ENCODE measurements around the gene PIK3R3. TPM values are rescaled to one million over a fixed set of nuclear protein-coding genes. Genes with fewer than 3 reads are reported as not detected.

Gene PIK3R3
- total RNA-seq, 1 donor from 2014 or later = 41.3 TPM

- Mint-ChIP-seq H3K4me1 (peaks cover 6% of the 10 kb centered on the region), H3K36me3 (peaks cover 5% of the 10 kb centered on the region), H3K27ac (peak overlapping the region; percentile 10), H3K4me3 (no peak overlapping the region), H3K9me3 (no peaks in the 10 kb centered on the region), H3K27me3 (ENCODE audit: low read depth) (no peaks in the 10 kb centered on the region)
- DNase-seq (ENCODE audit: low spot score in 2 of 2, unreplicated experiment in 2 of 2) = no peak
- TF ChIP-seq CTCF (IDR thresholded peaks at IDR 0.05; ENCODE audit: unreplicated experiment) = no peak
Observed at GRCh38 chr1:46114925-46115603, 17.4 kb downstream of the PIK3R3 start.

GRCh38 chr1:46113948-46114347, 18.5 kb downstream of the PIK3R3 start:
- Mint-ChIP-seq H3K4me1 (peaks cover 8% of the 10 kb centered on the region), H3K9me3 (no peaks in the 10 kb centered on the region), H3K36me3 (peaks cover 5% of the 10 kb centered on the region), H3K27me3 (ENCODE audit: low read depth) (no peaks in the 10 kb centered on the region), H3K27ac (no peak overlapping the region), H3K4me3 (no peak overlapping the region)
- no peak for TF ChIP-seq CTCF (IDR thresholded peaks at IDR 0.05; ENCODE audit: unreplicated experiment)
- DNase-seq (ENCODE audit: low spot score in 2 of 2, unreplicated experiment in 2 of 2) = no peak

GRCh38 chr1:46112108-46112507, 20.3 kb downstream of the PIK3R3 start:
- H3K27me3 Mint-ChIP-seq (ENCODE audit: low read depth) = no peaks in the 10 kb centered on the region
- DNase-seq (ENCODE audit: low spot score in 2 of 2, unreplicated experiment in 2 of 2) = no peak
- H3K27ac Mint-ChIP-seq = no peak overlapping the region
- H3K9me3 Mint-ChIP-seq = no peaks in the 10 kb centered on the region
- peaks cover 8% of the 10 kb centered on the region for H3K4me1 Mint-ChIP-seq
- TF ChIP-seq CTCF (IDR thresholded peaks at IDR 0.05; ENCODE audit: unreplicated experiment) = no peak
- H3K36me3 Mint-ChIP-seq = peaks cover 5% of the 10 kb centered on the region
- H3K4me3 Mint-ChIP-seq = no peak overlapping the region

GRCh38 chr1:46110521-46110920, 21.9 kb downstream of the PIK3R3 start:
- Mint-ChIP-seq H3K4me1 (peaks cover 8% of the 10 kb centered on the region), H3K27me3 (ENCODE audit: low read depth) (no peaks in the 10 kb centered on the region), H3K36me3 (peaks cover 5% of the 10 kb centered on the region), H3K9me3 (no peaks in the 10 kb centered on the region), H3K4me3 (no peak overlapping the region), H3K27ac (no peak overlapping the region)
- no peak for TF ChIP-seq CTCF (IDR thresholded peaks at IDR 0.05; ENCODE audit: unreplicated experiment)
- no peak for DNase-seq (ENCODE audit: low spot score in 2 of 2, unreplicated experiment in 2 of 2)

- Mint-ChIP-seq H3K4me3 (no peak overlapping the region), H3K9me3 (peaks cover 26% of the 10 kb centered on the region), H3K27me3 (ENCODE audit: low read depth) (no peaks in the 10 kb centered on the region), H3K4me1 (no peaks in the 10 kb centered on the region), H3K36me3 (peaks cover 32% of the 10 kb centered on the region), H3K27ac (no peak overlapping the region)
- DNase-seq (ENCODE audit: low spot score in 2 of 2, unreplicated experiment in 2 of 2) = no peak
- no peak for TF ChIP-seq CTCF (IDR thresholded peaks at IDR 0.05; ENCODE audit: unreplicated experiment)
Observed at GRCh38 chr1:46102769-46103476, 29.5 kb downstream of the PIK3R3 start.
